ENCODE data around the gene ZNF865. TPM values are rescaled to one million over a fixed set of nuclear protein-coding genes. Genes with fewer than 3 reads are reported as not detected.
A peak's percentile ranks its signal among the peaks of the same experiment; 100 is the strongest.
"Not testable (repeated sequence)": the region's sequence is repeated elsewhere in the genome, so short reads cannot be mapped to it uniquely, and the experiment has no call there.

The ZNF865 gene
- total RNA-seq (2014; rRNA removed; shearing (Covaris generic)): 2.2 and 3.8 TPM in 2 replicates
- 13.7 and 15.3 TPM in 2 replicates for polyA plus RNA-seq (2015; cell fraction: cytosol; rRNA removed)
- 8.3 and 10.7 TPM in 2 replicates for polyA plus RNA-seq (2015; cell fraction: nucleus; rRNA removed)

- DNase-seq (ENCODE audit: low read depth): peak; percentile 85
Measured at GRCh38 chr19:55605637-55606470, at the start of gene ZNF865. Gene ZNF865 (plus strand): TSS chr19:55605647. CDS start chr19:55613619, 7,972 bp downstream.

- no peak for DNase-seq (ENCODE audit: low read depth)
Measured at GRCh38 chr19:55559684-55560083, 45.8 kb upstream of the ZNF865 start.

GRCh38 chr19:55563261-55563690 lies 42.2 kb upstream of the ZNF865 start:
- DNase-seq (ENCODE audit: low read depth): no peak

- DNase-seq (ENCODE audit: low read depth): no peak
Measured at GRCh38 chr19:55566823-55567222, 38.6 kb upstream of the ZNF865 start.

- no peak for DNase-seq (ENCODE audit: low read depth)
Measured at GRCh38 chr19:55567708-55568328, 37.6 kb upstream of the ZNF865 start.

- not testable (repeated sequence) for DNase-seq (ENCODE audit: low read depth)
Measured at GRCh38 chr19:55569477-55569876, 36.0 kb upstream of the ZNF865 start.

- DNase-seq (ENCODE audit: low read depth): not testable (repeated sequence)
Measured at GRCh38 chr19:55573929-55574328, 31.5 kb upstream of the ZNF865 start.

GRCh38 chr19:55576746-55577145 lies 28.7 kb upstream of the ZNF865 start:
- DNase-seq (ENCODE audit: low read depth): no peak

- no peak for DNase-seq (ENCODE audit: low read depth)
Measured at GRCh38 chr19:55578031-55578760, 27.3 kb upstream of the ZNF865 start.

GRCh38 chr19:55578761-55579747 lies 26.4 kb upstream of the ZNF865 start:
- DNase-seq (ENCODE audit: low read depth): no peak

- DNase-seq (ENCODE audit: low read depth): no peak
Measured at GRCh38 chr19:55579766-55580621, 25.5 kb upstream of the ZNF865 start.

GRCh38 chr19:55580628-55581144 lies 24.8 kb upstream of the ZNF865 start, which contains the start of gene ZNF579:
Gene ZNF579 (minus strand): TSS chr19:55580848. CDS start chr19:55579639, 1,209 bp downstream.
- DNase-seq (ENCODE audit: low read depth): peak; percentile 76

GRCh38 chr19:55581145-55581822 lies 24.2 kb upstream of the ZNF865 start:
- no peak for DNase-seq (ENCODE audit: low read depth)

- no peak for DNase-seq (ENCODE audit: low read depth)
Measured at GRCh38 chr19:55581823-55582223, 23.6 kb upstream of the ZNF865 start.

- DNase-seq (ENCODE audit: low read depth): not testable (repeated sequence)
Measured at GRCh38 chr19:55582284-55582683, 23.2 kb upstream of the ZNF865 start.

- DNase-seq (ENCODE audit: low read depth): not testable (repeated sequence)
Measured at GRCh38 chr19:55583897-55584296, 21.6 kb upstream of the ZNF865 start.

- DNase-seq (ENCODE audit: low read depth): no peak
Measured at GRCh38 chr19:55584871-55585270, 20.6 kb upstream of the ZNF865 start.

GRCh38 chr19:55585658-55586339 lies 19.6 kb upstream of the ZNF865 start:
- DNase-seq (ENCODE audit: low read depth): no peak

Data from HT1080 (cell line).